CD4-positive, alpha-beta T cell (primary cell): ENCODE data around the gene MMD2. TPM values are rescaled to one million over a fixed set of nuclear protein-coding genes. Genes with fewer than 3 reads are reported as not detected.

Source experiments
- ATAC-seq: fragments of 200-7000 bp; cut with Tn5 transposase; one replicate; pipeline ENCODE4 v1.10.0; 2022; ENCODE audit warnings: mild to moderate bottlenecking; ENCODE audit not compliant: poor library complexity
- CTCF ChIA-PET: fragments of 350-600 bp; sonication (Branson Sonifier 250); formaldehyde crosslinking; loops from one replicate; lab custom pipeline; 2021; ENCODE audit warnings: antibody characterized with exemption, inconsistent platforms; lab: Charles Lee
- POLR2A ChIA-PET: fragments of 350-600 bp; sonication (Branson Sonifier 250); formaldehyde crosslinking; loops from one replicate; lab custom pipeline; 2021; ENCODE audit warnings: antibody characterized with exemption, inconsistent platforms; lab: Charles Lee
- DNase-seq, 14 experiments: peaks; one replicate each; pipeline ENCODE4 v3.0.0-alpha.2; 2013 to 2020; ENCODE audit warnings: mixed read lengths in 2 of 14
- H3K27ac ChIP-seq, 2 donors: one replicate each; pipeline versions ENCODE4 v1.5.1 to v1.7.0; 2013; ENCODE audit warnings: low read length in 2 of 2, low read depth in 1 of 2, mild to moderate bottlenecking in 1 of 2
- H3K27me3 ChIP-seq, 2 experiments: 1 replicate in 1 of 2; 2 replicates in 1 of 2; pipeline versions ENCODE4 v1.6.1 to v1.7.0; 2013; ENCODE audit warnings: low read length in 2 of 2, control low read depth in 1 of 2, mild to moderate bottlenecking in 1 of 2, moderate library complexity in 1 of 2; ENCODE audit not compliant: insufficient read depth in 2 of 2, control insufficient read depth in 1 of 2
- H3K36me3 ChIP-seq: one replicate; pipeline ENCODE4 v1.6.1; 2013; ENCODE audit warnings: low read length, control low read depth; ENCODE audit not compliant: insufficient read depth
- H3K4me1 ChIP-seq: one replicate; pipeline ENCODE4 v1.6.1; 2013; ENCODE audit warnings: low read length, control low read depth; ENCODE audit not compliant: insufficient read depth
- H3K4me3 ChIP-seq: one replicate; pipeline ENCODE4 v1.5.1; 2013; ENCODE audit warnings: mild to moderate bottlenecking, low read length, moderate library complexity
- H3K9me3 ChIP-seq, 2 experiments: 1 replicate in 1 of 2; 2 replicates in 1 of 2; pipeline versions ENCODE4 v1.6.1 to v1.7.0; 2013; ENCODE audit warnings: low read length in 2 of 2, mild to moderate bottlenecking in 2 of 2, control low read depth in 1 of 2, moderate library complexity in 1 of 2; ENCODE audit not compliant: control insufficient read depth in 1 of 2, insufficient read depth in 1 of 2
- H3K27ac Mint-ChIP-seq: one replicate; pipeline ENCODE4 v1.8.0; 2020; ENCODE audit warnings: mixed read lengths
- H3K27me3 Mint-ChIP-seq: one replicate; pipeline ENCODE4 v1.8.0; 2021; ENCODE audit warnings: mixed read lengths
- H3K36me3 Mint-ChIP-seq: one replicate; pipeline ENCODE4 v1.8.0; 2021; ENCODE audit warnings: low read depth, mixed read lengths
- H3K4me1 Mint-ChIP-seq: one replicate; pipeline ENCODE4 v1.8.0; 2021; ENCODE audit warnings: low read depth, mixed read lengths
- H3K4me3 Mint-ChIP-seq: one replicate; pipeline ENCODE4 v1.8.0; 2020; ENCODE audit warnings: mild to moderate bottlenecking, mixed read lengths
- H3K9me3 Mint-ChIP-seq: one replicate; pipeline ENCODE4 v1.8.0; 2020; ENCODE audit warnings: mixed read lengths
- CTCF ChIP-seq: fragments of 200-600 bp; IDR thresholded peaks from one replicate; pipeline ENCODE4 v1.8.0; 2022; ENCODE audit warnings: antibody characterized with exemption, mild to moderate bottlenecking
- intact Hi-C, 2 experiments: fragments of 100-400 bp; cut with DNase I in 1 of 2; cut with micrococcal nuclease in 1 of 2; formaldehyde crosslinking; loops; one replicate each; pipeline versions ENCODE4 v1.15.1 to v1.9.0; 2023 to 2025; cut with DNase I, micrococcal nuclease
- total RNA-seq, 174 experiments: library from RNA in 2 of 174; stranded (reverse) in 2 of 174; gene quantifications; one replicate each; pipeline ENCODE4 v1.2.3 and lab custom pipeline; 2021 to 2026

MMD2 gene
- total RNA-seq, 2 experiments from 2014 or later: not detected

DNA sequence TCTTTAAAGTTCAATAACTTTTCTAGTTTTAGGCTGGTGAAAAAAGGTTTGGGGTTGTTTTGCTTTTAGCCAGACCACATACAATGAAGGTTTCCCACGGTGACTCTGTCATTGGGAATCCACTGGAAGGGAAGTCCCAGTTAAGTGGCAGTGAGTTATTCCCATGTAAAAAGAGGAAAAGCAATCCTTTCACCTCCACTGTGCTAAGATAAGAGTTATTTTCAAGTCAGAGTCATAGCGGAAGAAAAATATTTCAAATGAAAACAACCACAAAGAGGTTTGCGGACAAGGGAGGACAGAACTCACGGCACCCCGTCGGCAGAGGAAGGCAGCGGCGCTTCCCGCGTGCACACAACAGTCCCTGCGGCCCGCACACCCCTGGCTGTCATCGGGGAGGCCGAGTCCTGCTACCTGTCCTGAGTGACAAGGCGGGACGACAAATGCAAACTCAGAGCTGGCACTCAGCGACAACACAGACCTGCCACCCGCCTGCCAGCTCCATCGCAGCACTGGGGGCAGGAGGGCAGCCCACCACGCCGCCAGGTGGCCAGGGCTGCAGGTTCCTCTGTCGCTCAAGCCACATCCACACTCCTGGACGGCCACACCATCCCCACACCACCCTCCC lies 87.8 kb downstream of the MMD2 start:
- no peaks in the 10 kb centered on the region for H3K36me3 Mint-ChIP-seq
- H3K4me3 ChIP-seq: no peak overlapping the region
- no peak overlapping the region for H3K27ac ChIP-seq
- H3K9me3 Mint-ChIP-seq: peaks cover 2% of the 10 kb centered on the region
- intact Hi-C loops: no loop called here
- H3K4me1 Mint-ChIP-seq: no peaks in the 10 kb centered on the region
- peaks cover 27% of the 10 kb centered on the region for H3K27me3 Mint-ChIP-seq
- peaks cover 8 to 15% of the 10 kb centered on the region in 2 experiments for H3K27me3 ChIP-seq
- H3K4me1 ChIP-seq: peaks cover 2% of the 10 kb centered on the region
- CTCF ChIA-PET: no interaction called here
- POLR2A ChIA-PET: no interaction called here
- no peak for TF ChIP-seq CTCF
- peaks cover 0 to 16% of the 10 kb centered on the region in 2 experiments for H3K9me3 ChIP-seq
- H3K27ac Mint-ChIP-seq: no peak overlapping the region
- H3K4me3 Mint-ChIP-seq: no peak overlapping the region
- DNase-seq: no peak
- no peak for ATAC-seq
- H3K36me3 ChIP-seq: no peaks in the 10 kb centered on the region

DNA sequence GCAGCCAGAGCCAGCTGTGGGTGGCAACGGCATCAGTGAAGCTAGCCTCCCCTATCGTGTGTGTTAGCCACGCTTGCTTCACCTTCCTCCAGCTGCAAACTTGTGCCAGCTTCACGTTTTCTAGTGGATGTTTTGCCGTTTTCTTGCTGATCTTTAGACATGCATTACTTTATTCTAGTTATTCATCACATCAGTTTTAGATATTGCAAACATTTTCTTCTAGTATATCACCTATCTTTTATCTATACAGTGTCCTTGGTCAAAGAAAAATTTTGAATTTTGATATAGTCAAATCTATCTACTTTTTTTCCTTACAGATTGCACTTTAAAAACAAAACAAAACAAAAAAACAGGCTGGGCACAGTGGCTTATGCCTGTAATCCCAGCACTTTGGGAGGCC lies 90.5 kb downstream of the MMD2 start:
- ChIA-PET CTCF (no interaction called here), POLR2A (no interaction called here)
- ATAC-seq (no peak), DNase-seq (no peak)
- Histone ChIP-seq H3K27ac (no peak overlapping the region), H3K4me1 (peaks cover 2% of the 10 kb centered on the region), H3K9me3 (peaks cover 3 to 16% of the 10 kb centered on the region in 2 experiments), H3K27me3 (peaks cover 10 to 24% of the 10 kb centered on the region in 2 experiments), H3K4me3 (no peak overlapping the region), H3K36me3 (no peaks in the 10 kb centered on the region)
- no peak overlapping the region for H3K27ac Mint-ChIP-seq
- no peak overlapping the region for H3K4me3 Mint-ChIP-seq
- no peaks in the 10 kb centered on the region for H3K36me3 Mint-ChIP-seq
- peaks cover 2% of the 10 kb centered on the region for H3K9me3 Mint-ChIP-seq
- intact Hi-C loops: no loop called here
- no peaks in the 10 kb centered on the region for H3K4me1 Mint-ChIP-seq
- TF ChIP-seq CTCF: no peak
- H3K27me3 Mint-ChIP-seq: peaks cover 53% of the 10 kb centered on the region

DNA sequence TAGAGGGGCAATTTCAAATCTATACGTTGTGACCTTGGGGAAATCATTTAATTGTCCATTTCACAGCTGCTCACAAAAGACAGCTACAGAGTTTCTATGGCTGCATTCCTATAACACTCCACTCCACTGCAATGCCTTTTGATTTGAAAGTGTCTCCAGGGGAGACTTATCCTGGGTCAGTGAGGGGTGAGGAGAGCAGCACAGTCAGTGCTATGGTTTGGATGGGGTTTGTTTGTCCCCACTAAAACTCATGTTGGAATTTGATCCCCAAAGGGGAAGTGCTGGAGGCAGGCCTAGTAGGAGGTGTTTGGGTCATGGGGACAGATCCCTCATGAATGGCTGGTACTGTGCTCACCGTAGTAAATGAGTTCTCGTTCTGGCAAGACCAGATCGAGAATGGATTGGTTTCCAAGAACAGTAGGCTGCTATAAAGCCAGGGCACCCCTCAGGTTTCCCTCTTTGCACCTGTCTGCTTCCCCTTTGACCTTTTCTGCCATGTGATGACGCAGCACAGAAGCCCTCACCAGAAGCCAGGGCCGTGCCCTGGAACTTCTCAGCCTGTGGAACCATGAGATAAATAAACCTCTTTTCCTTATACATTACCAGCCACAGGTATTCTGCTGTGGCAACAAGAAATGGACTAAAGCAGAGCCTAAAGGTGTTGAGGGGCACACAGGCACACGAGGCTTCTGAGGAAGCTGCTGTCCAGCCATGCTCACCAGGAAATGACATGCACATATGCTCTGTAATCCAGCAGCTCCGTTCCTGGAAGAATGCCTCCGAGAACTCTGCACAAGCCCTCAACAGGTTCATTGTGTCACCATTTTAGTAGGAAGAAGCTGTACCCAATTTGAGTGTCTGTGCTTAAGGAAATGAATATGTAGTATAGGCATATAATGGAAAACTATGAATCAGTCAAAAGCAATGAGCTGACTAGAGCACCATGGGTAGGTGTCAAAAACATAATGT lies 92.2 kb downstream of the MMD2 start:
- H3K4me1 ChIP-seq: peaks cover 7% of the 10 kb centered on the region
- TF ChIP-seq CTCF: no peak
- no peak overlapping the region for H3K4me3 ChIP-seq
- DNase-seq (no peak), ATAC-seq (no peak)
- Mint-ChIP-seq H3K27ac (no peak overlapping the region), H3K4me1 (no peaks in the 10 kb centered on the region), H3K36me3 (no peaks in the 10 kb centered on the region), H3K27me3 (peaks cover 56% of the 10 kb centered on the region), H3K4me3 (no peak overlapping the region), H3K9me3 (peaks cover 2% of the 10 kb centered on the region)
- CTCF ChIA-PET: no interaction called here
- no peak overlapping the region for H3K27ac ChIP-seq
- H3K9me3 ChIP-seq: peaks cover 6 to 18% of the 10 kb centered on the region in 2 experiments
- intact Hi-C loops: no loop called here
- POLR2A ChIA-PET: no interaction called here
- no peaks in the 10 kb centered on the region for H3K36me3 ChIP-seq
- peaks cover 13 to 32% of the 10 kb centered on the region in 2 experiments for H3K27me3 ChIP-seq
